Nephron progenitor cell (in vitro differentiated cells): Measurements from ENCODE around the gene ITGAV.
A peak's percentile ranks its signal among the peaks of the same experiment; 100 is the strongest.

Source experiments
- DNase-seq: peaks from one replicate; pipeline ENCODE4 v3.0.0; 2021
- H3K27ac Mint-ChIP-seq: 2 replicates; pipeline ENCODE4 v1.8.0; 2021; ENCODE audit warnings: mild to moderate bottlenecking, moderate library complexity, mixed read lengths
- H3K27me3 Mint-ChIP-seq: 2 replicates; pipeline ENCODE4 v1.8.0; 2021; ENCODE audit warnings: mild to moderate bottlenecking, low read depth, mixed read lengths; ENCODE audit not compliant: poor library complexity
- H3K36me3 Mint-ChIP-seq: 2 replicates; pipeline ENCODE4 v1.8.0; 2021; ENCODE audit warnings: low read depth, mixed read lengths
- H3K4me1 Mint-ChIP-seq: 2 replicates; pipeline ENCODE4 v1.8.0; 2021; ENCODE audit warnings: mixed read lengths
- H3K4me3 Mint-ChIP-seq: 2 replicates; pipeline ENCODE4 v1.8.0; 2021; ENCODE audit warnings: mild to moderate bottlenecking, moderate library complexity, mixed read lengths
- H3K9me3 Mint-ChIP-seq: 2 replicates; pipeline ENCODE4 v1.8.0; 2021; ENCODE audit warnings: mild to moderate bottlenecking, moderate library complexity, mixed read lengths
- CTCF ChIP-seq: fragments of 200-600 bp; sonication (generic); IDR thresholded peaks from 2 replicates; pipeline ENCODE4 v1.5.0; 2021; ENCODE audit warnings: antibody characterized with exemption

Gene ITGAV

GRCh38 chr2:186690786-186691185 is 100.9 kb downstream of the ITGAV start:
- Mint-ChIP-seq H3K9me3 (peaks cover 11% of the 10 kb centered on the region), H3K27ac (no peak overlapping the region), H3K4me1 (peaks cover 14% of the 10 kb centered on the region), H3K36me3 (peaks cover 4% of the 10 kb centered on the region), H3K27me3 (no peaks in the 10 kb centered on the region), H3K4me3 (no peak overlapping the region)
- TF ChIP-seq CTCF, result no peak
- no peak for DNase-seq

GRCh38 chr2:186691231-186691630 is 101.4 kb downstream of the ITGAV start:
- Mint-ChIP-seq H3K9me3 (peaks cover 11% of the 10 kb centered on the region), H3K4me3 (no peak overlapping the region), H3K27me3 (no peaks in the 10 kb centered on the region), H3K27ac (no peak overlapping the region), H3K4me1 (peaks cover 14% of the 10 kb centered on the region), H3K36me3 (peaks cover 4% of the 10 kb centered on the region)
- DNase-seq, result no peak
- TF ChIP-seq CTCF, result no peak

GRCh38 chr2:186691900-186692299 is 102.0 kb downstream of the ITGAV start:
- no peaks in the 10 kb centered on the region for H3K27me3 Mint-ChIP-seq

DNA sequence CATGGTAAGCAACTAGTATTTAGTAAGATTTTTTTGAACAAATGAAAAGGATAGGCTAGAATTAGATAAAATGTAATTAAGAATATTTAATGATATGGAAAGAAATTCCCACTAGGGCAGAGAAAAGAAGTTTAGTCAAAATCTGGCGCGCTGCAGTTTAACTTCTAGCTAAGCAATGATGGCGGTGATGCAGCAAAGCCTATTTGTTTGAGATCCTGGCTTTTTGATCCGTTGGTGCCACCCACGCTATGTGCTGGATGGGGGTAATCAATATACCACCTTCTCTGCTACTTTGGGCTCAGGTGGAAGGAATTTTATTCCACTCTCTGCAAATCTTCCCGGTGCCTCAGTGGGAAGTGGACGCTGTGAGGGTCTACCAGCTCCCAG is 103.6 kb downstream of the ITGAV start:
- Mint-ChIP-seq H3K27ac (no peak overlapping the region), H3K4me3 (peak overlapping the region; percentile 52), H3K9me3 (no peaks in the 10 kb centered on the region), H3K27me3 (no peaks in the 10 kb centered on the region), H3K4me1 (peaks cover 18% of the 10 kb centered on the region), H3K36me3 (no peaks in the 10 kb centered on the region)
- TF ChIP-seq CTCF, result no peak
- DNase-seq, result no peak

More at GRCh38 chr2:186691900-186692299, 102.0 kb downstream of the ITGAV start:
- no peak for DNase-seq
- H3K9me3 Mint-ChIP-seq, result peaks cover 11% of the 10 kb centered on the region
- H3K4me1 Mint-ChIP-seq, result peaks cover 18% of the 10 kb centered on the region
- H3K4me3 Mint-ChIP-seq, result no peak overlapping the region
- peaks cover 4% of the 10 kb centered on the region for H3K36me3 Mint-ChIP-seq
- no peak overlapping the region for H3K27ac Mint-ChIP-seq
- no peak for TF ChIP-seq CTCF

- Mint-ChIP-seq H3K36me3 (no peaks in the 10 kb centered on the region), H3K27ac (no peak overlapping the region), H3K9me3 (no peaks in the 10 kb centered on the region), H3K4me1 (peaks cover 18% of the 10 kb centered on the region), H3K27me3 (no peaks in the 10 kb centered on the region), H3K4me3 (peak overlapping the region; percentile 93)
- TF ChIP-seq CTCF, result no peak
- DNase-seq, result no peak
These were observed 105.4 kb downstream of the ITGAV start for GRCh38 chr2:186695081-186695756.

DNA sequence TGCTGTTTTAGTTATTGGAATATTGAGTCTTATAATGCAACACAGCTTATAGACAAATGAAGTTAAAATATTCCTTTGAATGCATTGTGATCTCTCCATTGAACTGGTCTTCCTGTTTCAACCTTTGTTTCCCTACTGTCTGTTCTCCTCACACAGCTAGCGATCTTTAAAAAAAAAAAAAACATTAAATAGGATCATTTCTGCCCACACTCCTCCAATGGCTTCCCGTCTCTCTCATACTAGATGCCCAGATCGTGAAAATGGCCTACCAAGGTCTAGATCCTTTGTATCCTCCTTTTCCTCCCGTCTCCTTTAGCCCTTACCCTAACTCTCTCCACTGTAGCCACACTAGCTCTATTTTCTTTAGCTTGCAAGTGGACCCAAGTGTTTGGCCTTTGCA is 106.4 kb downstream of the ITGAV start:
- Mint-ChIP-seq H3K36me3 (no peaks in the 10 kb centered on the region), H3K4me3 (no peak overlapping the region), H3K27me3 (no peaks in the 10 kb centered on the region), H3K27ac (no peak overlapping the region), H3K4me1 (peaks cover 18% of the 10 kb centered on the region), H3K9me3 (no peaks in the 10 kb centered on the region)
- no peak for DNase-seq
- no peak for TF ChIP-seq CTCF
